NCI-H146 (cell line): ENCODE measurements around the gene CASK.
"Not testable (repeated sequence)": the region's sequence is repeated elsewhere in the genome, so short reads cannot be mapped to it uniquely, and the experiment has no call there.

Experiments
- DNase-seq: peaks from one replicate; lab custom pipeline; 2025; lab: John Stamatoyannopoulos, UW

The CASK gene

DNA sequence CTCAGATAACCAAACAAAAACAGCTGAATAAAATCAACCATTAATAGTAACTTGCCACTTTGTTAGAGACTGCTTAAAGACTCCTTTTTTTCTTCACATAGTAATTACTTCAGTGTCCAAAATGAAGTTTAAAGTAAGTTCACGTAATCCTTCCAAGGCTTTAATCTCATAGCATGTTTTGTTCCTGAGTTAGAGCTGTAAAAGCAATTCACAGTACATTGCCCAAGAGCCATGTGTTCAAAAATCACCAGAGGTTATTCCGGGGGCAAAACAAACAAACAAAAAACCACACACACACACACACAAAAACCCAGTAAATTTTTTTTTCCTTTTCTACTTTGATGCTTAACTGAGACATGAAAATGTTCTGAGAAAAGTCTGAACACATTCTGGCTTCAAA, 193.3 kb downstream of the CASK start:
- no peak for DNase-seq

DNA sequence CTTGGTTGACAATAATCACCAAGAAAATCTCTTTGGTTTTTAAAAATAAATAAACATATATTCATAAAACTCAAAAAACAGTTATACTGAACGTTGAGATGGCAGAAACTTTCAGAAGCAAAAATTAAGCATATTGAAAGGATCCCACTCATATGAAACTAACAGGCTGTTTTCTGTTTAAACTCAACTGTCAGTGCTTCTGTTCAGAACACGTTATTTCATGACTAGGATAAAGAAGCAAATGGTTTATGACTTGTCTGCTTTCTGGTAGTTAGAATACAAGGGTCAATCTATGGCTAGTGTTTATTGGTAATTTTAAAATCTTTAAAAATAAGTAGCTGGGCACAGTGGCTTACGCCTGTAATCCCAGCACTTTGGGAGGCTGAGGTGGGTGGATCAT, 195.2 kb downstream of the CASK start:
- no peak for DNase-seq

DNA sequence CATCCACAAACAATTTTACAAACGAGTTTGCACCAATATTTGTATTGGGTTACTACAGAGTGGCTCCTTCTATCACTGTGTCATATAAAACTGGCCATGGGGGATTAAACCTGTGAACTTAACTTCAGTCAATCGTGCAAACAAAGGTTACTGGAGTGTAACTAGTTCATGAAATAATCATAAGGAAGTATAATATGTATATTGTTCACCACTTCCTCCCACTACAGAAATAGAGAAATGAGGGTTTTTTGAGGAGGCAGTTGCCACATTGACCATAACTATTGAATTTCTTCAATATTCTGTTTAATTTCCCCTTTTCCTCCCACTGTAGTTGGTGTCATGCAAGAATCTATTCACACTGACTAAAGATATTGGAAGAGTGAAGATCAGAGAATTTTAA, 199.5 kb downstream of the CASK start, which contains the start of gene GPR82:
TSS of gene GPR82 (plus strand) at position 356 of the 400 bp plus-strand sequence. CDS start 2,846 bp downstream, outside the sequence.
- no peak for DNase-seq

DNA sequence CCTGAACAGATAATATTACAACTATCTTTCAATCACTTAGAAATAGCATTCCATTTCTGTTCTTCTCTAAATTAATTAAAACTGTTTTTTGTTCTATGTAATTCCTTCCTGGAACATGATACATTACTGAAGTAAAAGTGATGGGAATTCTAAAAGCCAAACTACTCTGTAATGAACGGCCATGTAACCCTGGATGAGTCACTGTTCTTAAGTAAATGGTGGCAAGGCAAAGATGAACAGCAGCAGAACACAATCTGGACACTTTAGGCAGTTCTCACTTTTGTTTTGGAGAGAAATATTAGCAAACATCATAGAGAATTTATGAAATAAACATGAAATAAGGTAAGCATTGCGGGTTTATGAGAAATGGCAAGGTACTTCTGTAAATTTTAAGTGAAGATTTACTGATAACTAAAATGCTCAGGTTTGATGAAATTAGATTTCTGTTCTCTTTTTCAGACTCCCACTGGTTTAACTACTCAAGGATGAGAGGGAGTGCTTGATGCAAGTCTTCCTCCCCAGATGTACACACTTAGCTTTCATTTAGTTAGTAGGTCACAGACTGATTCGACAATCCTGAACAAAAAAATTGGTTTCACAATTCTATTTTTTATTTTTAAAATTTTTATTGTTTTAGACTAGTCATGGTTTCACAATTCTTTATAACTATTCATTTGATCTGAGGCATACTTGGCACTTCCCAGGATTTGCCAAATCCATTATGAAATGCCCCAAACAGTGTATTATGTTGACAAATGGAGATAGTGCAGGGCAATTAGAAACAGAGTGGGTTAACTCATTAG, 200.3 kb downstream of the CASK start:
- no peak for DNase-seq

DNA sequence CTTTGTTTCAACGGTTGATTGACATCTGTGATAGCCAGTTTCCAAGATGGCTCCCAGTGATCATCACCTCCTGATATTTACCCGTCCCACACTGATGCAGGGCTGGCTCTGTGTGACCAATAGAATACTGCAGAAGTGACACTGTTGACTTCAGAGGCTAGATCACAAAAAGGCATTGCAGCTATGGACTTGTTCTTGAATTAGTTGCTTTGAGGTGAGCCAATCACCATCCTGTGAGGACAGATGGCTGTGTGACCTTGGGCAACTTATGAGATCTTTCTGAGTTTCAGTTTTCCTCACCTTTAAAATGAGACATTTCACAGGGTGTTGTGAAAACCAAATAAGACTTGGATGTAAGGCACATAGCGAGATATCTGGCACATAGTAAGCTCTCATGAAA, 201.1 kb downstream of the CASK start:
- DNase-seq: no peak

DNA sequence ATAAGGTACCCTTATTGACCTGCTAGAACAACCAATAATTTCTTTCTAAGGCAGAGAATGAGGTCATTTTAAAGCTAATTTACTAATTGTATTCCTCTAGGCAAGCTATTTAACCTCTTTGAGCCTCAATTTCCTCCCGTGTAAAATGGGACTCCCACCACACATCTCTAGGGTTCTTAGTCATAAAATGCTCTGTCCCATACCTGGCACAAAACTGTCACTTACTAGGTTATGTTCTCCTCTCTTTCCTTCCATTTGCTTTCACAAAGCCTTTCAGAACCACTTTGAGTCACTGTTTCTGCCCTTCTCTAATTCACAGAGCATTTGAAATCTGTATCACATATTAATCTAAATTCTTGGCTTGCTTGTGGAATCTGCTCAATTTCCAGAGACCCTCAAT, 201.8 kb downstream of the CASK start:
- DNase-seq: no peak

DNA sequence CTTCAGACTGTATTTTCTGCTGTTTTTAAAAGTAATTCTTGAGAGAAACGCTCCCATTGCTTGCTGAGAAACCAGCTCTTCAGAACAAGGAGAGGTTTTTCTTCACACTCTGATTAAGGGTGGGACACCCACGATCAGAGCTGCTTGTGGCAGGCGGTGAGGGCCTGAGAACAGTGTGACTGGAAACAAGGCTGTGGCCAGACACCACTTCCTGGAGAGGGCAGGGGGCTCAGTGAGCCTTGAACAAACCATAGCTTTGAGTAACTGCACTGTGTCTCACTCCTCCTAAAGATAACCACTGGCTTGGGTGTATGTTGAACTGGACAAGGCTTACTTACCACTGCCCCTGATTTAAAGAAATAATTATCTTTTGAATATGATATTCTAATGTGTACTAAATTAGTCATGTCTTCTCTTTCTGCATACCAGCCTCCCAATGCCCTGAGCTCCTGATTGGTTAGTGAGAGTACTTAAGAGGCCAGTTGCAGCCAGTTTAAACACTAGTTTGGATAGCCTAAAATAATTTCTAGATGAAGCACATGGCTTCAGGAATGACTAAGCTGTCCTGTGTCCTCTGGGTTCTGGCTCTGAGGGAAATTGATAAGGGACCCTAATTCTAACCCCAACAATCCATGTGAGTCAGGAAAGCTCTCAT, 203.1 kb downstream of the CASK start:
- no peak for DNase-seq

DNA sequence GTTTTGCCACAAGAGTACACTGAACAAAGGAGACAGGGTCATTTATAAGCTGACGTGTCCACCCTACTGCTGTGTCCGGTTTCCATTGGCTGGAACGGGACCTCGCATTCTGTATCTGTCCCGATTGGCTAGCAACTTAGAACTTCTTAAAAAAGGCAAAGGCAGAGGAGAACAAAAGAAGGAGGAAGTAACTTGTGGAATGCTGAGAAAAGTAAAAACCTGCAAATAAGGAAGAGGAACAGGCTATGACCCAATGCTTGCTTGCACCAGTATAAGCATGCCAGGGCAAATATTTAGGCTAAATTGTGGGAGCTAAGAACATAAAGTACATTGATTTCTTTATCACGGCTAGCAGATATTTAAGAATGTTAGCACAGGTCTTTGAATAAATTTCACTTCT, 203.7 kb downstream of the CASK start:
- DNase-seq: not testable (repeated sequence)

DNA sequence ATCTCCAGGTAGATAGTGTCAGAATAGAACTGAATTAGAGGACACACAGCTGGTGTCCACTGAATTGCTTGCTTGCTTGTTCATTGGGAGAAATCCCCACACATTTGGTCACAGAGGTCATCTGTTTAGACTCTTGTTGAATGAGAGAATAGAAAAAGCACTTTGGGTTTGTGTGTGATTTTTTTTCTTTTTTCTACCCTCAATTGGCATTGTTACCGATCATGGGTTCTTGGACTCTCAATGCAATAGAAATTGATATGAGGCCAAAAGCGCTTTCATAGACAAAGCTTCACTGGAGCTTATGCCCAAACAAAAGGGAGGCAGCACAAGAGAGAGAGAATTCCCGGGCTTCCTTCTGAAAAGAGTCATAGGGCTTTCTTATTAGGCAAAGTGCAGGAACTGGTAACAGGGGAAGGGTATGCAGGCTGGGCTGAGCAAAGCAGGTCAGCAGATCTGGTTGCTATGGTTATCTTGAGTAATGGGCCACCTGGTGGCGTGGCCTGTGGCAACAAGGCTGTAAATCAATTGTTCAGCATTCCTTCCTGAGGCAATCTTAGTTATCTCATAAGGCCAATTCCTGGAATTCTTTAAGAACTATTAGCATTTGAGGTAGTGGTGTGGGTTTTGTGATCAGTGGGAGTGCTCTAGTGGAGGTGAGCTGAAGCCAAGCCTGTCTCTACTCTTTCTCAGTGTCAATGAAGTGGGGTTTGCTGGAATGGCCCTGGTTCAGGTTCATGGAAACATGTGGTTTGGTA, 204.7 kb downstream of the CASK start:
- DNase-seq: no peak

DNA sequence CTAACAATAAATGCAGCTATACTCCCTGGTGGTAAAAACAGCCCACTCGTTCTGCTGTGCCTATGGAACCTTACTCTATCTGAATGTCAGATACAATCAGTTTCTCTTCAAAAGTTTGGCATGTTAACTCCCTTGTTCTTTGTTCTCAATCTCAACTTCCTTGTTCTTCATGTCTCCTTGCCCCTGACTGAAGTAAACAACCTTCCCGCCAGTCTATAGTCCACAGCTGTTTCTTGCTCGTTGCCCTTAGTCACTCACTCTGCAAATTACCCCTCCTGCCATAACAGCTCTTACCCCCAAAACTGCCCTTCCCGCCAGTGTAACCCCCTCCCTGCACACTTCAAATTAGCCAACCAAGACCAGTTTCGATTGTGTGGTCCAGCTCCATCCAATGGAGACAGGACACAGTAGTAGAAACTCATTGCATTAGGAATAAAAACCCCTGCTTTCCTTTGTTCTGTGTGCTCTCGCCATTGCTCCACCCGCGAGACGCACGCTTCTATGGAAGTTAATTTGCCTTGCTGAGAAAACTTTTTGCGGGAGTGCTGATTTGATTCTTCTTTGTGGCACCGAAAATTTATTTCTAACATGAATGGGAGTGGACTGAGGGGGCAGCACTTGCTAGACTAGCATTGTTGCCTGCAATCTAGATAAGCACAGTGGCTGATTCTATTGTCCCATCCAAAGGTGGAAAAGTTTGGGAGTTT, 206.4 kb downstream of the CASK start:
- DNase-seq: no peak

DNA sequence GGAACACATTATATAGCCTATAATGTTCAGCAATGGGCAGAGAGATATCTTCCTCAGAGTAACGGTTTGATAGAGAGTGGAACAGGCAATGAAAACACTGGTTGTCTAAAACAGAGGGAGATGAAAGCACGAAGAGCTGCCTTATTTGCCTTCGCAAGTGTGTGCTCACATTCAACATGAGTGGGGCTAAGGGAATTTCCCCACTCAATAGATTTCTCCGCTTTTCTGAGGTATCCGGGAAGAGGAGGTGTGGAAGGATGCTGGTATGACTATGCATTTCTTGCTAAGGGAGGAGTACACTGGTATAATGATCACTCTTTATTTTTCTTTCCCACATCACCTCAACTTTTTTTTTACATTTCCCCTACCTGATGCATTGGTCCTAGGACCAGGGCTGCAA, 207.1 kb downstream of the CASK start:
- DNase-seq: no peak

DNA sequence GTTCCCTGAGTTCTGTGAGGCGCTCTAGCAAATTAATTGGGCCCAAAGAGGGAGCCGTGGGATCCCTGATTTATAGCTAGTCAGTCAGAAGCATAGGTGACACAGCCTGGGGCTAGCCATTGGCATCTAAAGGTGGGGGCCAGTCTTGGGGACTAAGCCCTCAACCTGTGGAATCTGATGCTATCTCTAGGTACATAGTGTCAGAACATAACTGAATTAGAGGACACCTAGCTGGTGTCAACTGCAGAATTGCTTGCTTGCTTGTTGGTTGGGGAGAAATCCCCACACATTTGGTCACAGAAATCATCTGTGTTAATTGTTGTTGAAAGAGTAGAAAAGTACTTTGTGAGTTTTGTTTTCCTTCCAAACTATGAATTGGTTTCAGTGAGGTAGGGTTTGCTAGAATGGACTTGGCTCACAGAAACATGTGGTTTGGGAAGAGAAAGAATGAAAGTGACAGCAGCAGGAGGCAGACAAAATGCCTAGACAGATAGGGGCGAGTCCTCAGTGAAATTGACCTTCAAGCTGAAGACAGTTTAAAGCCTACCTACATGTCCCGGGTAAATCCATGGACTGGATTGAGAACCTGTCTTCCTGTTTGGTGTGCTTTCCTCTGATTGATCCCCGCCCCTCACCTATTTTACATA, 212.2 kb downstream of the CASK start:
- no peak for DNase-seq

DNA sequence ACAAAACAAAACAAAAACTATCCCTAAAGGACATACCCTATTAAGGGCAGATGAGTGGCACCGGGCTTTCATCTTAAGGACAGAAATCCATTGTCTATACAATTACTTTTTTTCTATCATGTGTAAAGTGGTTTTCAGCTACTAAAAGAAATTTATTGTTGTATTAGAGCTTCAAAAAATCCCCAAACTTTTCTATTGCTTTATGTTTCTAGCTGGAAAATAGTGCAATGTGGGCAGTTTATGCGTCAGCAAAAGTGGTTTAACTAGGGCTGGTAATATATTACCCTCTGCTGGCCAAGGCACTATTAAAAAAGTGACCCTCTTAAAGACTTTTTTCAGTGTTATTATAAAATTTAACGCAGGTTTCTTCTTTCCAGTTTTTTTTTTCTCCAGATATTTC, 214.9 kb downstream of the CASK start:
- no peak for DNase-seq

DNA sequence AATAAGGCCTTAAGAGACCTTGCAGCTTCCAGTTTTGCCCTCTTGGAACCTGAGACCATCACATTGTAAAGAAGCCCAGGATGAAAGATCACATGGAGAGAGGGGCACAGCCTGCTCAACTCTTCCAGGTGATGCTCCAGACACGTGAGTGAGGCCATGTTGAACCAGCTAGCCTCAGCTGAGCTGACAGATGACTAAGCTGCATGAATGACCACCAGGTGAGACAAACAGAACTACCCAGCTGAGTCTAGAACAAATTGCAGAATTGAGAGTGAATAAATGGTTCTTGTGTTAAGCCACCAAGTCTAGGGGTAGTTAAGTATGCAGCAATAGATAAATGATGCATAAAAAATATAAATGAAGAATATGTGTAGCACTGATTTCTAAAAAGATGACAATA, 216.1 kb downstream of the CASK start:
- no peak for DNase-seq

DNA sequence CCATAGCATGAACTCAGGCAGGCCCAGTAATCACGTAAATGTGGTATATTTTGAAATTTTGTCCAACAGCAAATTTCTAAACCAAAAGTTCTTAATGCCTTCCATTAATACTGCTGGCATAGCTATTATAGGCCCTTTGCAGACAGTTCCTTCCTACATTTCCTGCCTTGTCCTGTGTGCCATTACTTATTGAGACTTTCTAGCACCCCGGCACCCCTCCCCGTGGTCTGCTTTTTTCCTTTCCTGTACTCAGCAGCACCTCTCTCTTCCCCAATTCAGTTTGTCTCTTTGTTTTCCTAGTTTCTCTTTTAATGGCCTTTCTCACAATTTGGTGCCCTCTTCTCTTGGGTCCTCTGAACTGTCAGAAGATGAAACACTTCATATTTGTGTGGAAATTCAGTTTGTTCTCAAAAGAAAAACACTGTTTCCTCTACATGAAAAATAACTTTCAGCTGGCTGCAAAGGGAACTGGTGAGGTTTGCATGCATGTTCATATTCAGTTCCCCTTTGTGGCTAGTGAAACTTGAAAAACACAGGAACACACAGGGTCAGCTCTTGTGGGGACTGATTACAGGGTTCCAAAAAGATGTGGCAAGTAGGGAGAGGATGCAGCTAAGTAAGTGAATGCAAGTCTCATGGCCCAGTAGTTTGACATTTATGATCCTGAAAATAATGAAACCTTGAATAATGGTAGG, 217.5 kb downstream of the CASK start:
- DNase-seq: no peak

DNA sequence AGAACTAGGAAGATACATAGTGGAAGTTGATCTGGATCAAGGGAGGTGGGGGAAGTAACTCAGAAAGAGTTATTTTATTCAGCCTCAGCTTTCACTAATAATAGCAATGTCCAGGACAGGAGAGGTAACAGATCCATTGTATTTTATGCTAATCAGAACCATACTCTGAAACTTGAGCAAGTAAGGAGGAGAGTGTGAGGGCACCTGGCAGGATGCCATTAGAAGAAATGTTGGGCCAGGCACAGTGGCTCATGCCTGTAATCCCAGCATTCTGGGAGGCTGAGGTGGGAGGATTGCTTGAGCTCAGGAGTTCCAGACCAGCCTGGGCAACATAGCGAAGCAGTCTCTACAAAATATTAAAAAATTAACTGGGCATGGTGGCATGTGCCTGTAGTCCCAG, 218.3 kb downstream of the CASK start:
- no peak for DNase-seq

DNA sequence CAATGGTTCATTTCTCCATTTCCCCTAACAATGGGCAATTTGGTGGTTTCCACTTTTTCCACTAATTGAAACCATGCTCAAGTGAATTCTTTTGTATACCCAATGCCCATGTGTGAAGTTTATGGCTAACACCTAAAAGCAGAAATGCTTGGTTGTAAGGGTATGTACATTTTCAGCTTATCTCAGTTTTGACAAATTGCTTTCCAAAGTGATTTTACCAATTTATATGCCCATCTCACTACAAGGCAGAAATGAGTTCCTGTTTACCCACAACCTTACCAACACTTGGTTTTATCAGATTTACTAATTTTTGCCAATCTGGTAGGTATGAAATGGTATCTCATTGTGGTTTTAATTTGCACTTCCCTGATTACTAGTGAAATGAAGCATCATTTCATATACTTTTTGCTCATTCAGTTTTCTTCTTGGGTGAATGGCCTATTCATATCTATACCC, 219.8 kb downstream of the CASK start:
- DNase-seq: no peak

DNA sequence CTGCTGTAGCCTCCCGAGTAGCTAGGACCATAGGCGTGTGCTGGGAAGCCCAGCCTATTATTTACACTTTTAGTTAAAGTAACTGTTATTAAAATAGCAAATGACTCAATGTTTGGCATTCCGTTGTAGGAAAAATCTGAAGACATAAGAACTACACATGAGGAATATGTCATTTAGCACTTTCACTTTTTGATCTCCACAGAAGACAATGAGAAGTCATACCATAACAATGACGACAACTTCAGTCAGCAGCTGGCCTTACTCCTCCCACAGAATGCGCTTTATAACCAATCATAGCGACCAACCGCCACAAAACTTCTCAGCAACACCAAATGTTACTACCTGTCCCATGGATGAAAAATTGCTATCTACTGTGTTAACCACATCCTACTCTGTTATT, 227.9 kb downstream of the CASK start:
- DNase-seq: no peak

DNA sequence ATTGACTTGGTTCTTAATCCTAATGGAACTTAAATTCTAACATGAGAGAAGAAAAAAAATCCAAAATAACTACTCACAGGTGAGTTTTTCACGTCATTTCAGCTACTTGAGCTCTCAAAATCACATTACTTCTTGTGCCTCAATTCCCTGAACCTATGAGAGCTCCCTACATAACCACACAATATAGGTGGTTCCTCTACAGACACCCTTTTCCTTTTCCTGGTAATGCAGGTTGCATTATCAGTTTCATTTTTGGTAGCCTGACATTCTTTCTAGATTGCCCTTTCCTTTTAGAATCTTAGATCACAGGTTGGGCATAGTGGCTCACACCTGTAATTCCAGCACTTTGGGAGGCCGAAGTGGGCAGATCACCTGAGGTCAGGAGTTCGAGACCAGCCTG, 230.3 kb downstream of the CASK start:
- DNase-seq: no peak

DNA sequence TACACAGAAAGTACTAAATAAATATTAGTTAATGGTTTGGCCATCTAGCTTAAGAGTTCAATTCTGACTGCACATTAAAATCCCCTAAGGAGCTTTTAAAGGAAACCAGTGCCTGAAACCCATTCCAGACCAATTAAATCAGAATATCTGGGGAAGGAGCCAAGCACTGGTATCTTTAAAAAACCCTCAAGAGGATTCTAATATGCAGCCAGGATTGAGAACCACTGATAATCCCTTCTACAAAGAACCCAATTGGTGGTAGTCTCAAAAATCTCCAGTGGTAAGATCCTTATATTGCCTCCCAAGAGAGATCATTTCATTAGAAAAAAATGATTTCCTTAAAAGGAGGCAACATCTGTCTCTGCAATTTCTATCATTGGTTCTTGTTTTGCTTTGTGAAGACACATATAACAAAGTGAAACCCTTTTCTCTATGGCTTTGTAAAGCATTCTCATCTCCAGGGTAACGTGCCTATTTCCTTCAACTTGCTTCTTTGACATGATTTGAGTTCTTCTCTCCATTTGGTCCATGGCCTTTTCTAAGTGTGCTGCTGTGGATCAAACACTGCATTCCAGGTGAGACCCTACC, 231.1 kb downstream of the CASK start:
- DNase-seq: no peak

DNA sequence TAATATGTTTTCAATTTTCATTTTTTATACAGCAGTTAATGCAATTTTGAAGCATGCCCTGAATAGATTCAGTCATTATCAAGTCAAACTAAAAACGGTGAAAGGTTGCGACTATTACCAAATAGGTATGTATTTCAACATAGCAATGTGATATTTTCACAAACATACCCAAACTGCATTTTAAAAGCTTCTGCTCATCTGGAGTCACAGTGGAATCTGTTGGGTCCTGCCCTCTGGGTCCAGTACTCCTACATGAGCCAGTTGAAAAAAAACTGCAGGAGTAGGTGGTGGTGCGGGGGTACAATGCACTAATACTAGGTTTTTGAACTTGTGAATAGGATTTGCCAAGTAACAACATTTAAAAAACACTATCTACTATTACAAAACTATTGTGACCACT, 233.6 kb downstream of the CASK start:
- no peak for DNase-seq
